HG03378 (cell line): ENCODE measurements around the gene RPL3.
A peak's percentile ranks its signal among the peaks of the same experiment; 100 is the strongest.
"Not testable (repeated sequence)": the region's sequence is repeated elsewhere in the genome, so short reads cannot be mapped to it uniquely, and the experiment has no call there.

Source experiments
- ATAC-seq: cut with Tn5 transposase; IDR thresholded peaks from one replicate; pipeline ENCODE4 v1.9.1; 2021; ENCODE audit warnings: mild to moderate bottlenecking, moderate library complexity; ENCODE audit not compliant: unreplicated experiment

The RPL3 gene

DNA sequence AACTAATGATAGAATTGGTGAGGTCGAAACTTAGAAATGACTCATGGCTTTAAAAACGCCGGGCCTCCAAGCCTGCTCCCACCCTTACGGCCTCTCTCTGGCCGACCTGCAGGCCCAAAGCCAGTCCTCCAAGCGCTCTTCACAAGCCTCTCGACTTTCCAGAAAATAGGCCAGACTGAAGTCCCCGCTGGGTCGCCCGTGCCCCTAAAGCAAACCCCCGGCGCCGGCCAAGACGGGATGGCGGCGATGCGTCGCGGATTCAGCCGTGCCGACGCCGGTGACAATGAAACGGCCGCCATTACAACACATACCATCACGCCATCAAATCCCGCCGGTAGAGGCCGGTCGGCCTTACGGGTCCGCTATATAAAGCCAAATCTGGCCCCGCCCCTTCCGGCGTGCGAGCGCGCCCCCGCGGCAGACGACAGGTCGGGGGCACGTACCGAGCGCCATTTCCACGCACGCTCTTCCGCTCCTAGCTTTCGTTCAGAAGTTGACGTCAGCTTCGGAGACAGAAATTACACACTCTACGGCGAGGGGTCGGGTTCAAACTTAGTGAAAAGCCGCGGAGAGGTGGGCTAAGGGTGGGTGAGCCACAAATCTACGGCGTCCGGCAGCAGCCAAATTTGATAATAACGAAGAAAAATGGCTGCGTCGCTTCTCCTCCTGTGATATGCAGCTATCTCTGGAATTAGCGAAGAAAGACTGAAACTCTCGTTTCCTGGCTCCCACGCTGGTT, at the start of gene RPL3:
RPL3 (minus strand) TSS at position 340 of the 739 bp plus-strand sequence; CDS start at position 314, 26 bp downstream.
- ATAC-seq = peak; percentile 77

DNA sequence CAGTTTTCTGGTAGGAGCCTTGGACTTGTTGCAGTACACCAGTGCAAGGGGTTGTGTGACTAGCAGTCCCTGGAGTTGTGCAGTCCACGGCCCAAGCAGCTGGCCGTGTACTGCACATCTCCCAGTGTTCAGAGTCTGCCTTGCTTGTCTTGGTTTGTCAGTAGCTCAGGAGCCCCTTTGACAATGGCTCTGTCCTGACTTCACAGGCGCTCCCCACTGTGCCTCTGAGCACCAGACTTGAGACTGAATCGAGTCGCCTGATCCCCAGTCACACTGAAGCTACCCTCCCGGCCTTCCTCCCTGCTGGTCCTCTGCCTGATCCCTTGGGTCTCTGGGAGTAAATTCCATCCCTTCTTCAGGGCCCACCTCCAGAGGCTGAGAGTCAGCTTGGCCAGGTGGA, 49.8 kb upstream of the RPL3 start:
- no peak for ATAC-seq

- ATAC-seq = no peak
Measured at GRCh38 chr22:39368461-39368911, 49.1 kb upstream of the RPL3 start.

GRCh38 chr22:39367035-39367434, 47.6 kb upstream of the RPL3 start:
- no peak for ATAC-seq

- ATAC-seq = no peak
Measured at GRCh38 chr22:39365492-39365780, 46.0 kb upstream of the RPL3 start.

- no peak for ATAC-seq
Measured at GRCh38 chr22:39364714-39365491, 45.5 kb upstream of the RPL3 start.

DNA sequence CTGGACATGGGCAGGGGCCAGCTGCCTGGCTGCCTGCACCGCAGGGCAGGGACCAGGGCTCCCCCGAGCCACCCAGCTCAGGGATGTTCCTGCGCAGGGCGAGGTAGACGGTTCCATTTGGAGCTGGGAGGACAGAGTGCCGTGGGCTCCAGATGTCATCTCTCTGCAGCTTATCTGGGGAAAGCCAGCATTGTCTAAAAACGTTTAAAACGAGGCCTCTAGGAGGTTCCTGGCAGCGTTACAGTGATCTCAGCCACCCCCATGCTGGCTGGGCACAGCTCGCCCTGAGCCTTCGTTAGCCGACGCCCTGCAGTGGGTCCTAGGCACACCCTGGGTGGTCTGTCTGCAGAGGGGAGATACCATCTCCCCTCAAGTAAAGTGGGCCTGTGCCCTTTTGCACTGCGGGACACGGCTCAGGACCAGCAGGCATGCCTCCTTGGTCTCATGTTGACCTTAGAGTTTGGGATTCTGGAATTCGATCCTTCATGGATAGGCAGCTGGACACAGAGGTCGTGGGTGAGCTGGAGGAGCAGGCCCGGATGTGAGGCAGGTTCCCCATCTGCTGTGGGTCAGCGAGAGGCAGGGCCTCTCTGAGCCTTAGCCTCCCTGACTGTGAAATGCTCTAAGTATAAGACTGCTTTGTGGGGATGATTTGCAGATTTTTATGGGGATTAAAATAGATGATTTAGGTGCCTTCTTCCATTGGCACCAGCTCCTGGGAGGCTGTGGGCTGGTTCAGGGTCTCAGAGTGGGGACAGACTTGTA, 44.5 kb upstream of the RPL3 start:
- ATAC-seq = no peak

GRCh38 chr22:39362932-39363331, 43.5 kb upstream of the RPL3 start:
- ATAC-seq = no peak

DNA sequence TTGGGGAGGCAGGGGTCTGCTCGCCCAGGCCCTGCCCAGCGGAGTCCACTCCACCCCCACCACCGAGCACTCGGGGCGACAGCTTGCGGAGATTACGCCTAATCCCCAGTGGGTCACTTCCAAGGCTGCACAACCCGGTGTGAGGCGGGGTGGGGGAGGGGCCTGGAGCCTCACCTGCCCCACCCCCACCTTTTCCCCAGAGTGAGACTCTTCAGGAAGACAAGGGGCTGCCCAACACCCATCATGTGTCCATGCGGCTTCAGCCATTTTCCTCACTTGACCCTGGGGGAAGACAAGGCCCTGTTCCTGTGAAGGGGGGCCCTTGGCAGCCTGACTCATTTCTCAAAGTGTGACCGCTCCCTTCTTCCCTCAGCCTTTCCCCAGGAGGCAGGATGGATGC, 42.8 kb upstream of the RPL3 start:
- ATAC-seq = no peak

DNA sequence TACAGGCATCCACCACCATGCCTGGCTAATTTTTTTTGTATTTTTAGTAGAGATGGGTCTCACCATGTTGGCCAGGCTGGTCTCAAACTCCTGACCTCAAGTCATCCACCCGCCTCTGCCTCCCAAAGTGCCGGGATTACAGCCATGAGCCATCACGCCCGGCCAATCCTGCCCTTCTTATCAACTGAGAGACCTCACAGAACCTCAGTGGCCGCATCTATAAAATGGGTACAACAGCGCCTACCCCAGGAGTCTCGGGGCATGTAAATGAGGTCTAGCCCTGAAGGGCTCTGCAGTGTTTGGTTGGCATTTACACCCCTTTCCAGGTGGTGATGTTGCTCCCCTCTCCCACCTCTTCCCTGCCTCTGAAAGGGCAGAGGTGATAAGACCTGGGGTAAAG, 42.1 kb upstream of the RPL3 start:
- no peak for ATAC-seq

DNA sequence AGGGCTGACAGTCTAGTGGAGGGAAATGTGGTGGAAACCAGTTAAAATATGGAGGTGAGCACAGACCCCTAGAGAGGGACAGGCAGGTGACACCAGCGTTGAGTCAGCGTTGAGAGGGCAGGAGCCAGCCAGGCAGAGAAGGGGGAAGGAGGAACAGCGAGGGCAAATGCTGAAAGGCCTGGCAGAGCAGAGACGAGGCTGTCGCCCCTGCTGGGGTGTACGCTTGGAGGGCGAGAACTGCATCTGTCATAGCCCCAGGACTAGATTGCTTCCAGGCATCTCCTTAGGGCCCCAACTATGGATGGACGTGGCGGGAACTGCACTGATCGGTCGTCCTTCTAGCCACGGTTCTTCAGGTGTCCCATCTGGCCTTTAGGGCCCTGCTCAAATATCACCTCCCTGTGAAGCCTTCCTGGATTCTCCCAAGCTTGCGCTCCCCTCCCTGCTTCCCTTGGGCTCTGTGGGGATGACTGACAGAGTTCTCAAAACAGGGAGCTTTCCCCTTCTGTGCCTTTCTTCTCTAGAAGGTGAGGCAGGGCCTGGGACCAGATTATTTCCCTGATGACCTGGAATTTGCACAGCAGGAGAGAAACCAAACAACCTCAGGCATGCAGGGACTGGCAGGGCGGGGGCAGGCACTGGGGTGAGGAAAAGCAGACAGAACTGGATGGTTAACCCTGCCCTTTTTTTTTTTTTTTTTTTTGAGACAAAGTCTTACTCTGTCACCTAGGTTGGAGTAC, 41.4 kb upstream of the RPL3 start:
- ATAC-seq = no peak

DNA sequence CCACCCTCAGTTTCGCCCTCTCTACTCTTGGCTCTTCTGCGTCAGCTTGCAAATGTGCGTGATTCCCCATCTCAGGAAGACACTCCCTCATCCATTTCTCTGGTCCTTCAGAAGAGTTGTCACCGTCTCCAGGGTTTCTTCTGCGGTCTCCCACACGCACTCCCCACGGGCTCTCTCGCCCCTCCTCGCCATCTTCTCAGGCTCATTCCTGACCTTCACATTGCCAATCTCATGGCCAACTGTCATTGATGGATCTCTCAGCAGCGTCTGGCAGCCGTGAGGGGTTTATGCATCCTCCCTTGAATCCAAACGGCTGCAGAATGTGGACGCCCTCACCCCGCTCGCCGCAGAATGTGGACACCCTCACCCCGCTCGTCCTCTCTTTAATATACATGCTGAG, 40.8 kb upstream of the RPL3 start:
- ATAC-seq = no peak

DNA sequence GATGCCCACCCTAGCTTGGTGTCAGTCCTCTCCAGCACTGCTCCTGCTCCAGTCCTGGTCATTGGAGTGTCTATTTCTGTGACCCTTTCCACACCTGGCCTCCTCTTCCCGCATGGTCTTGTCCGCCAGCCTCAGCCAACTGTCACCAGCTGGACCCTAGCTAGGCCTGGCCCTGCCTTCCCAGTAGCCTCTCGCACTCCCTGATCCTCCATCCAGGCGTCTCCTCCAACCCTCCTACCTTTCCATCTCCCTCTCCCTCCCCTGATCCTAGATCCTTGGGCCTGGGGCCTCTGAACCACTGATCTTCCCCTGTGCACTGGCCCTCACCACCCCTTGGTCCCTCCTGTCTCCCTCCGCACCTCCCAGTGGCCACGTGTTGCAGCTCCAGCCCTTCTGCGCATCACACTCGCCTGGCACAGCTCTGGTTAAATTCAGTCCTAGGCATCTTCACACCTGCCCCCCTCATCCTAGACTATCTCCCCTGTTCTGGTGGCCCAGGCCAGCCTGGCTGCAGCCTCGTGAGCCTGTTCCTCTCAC, 40.3 kb upstream of the RPL3 start:
- no peak for ATAC-seq

- not testable (repeated sequence) for ATAC-seq
Measured at GRCh38 chr22:39358197-39358596, 38.8 kb upstream of the RPL3 start.

DNA sequence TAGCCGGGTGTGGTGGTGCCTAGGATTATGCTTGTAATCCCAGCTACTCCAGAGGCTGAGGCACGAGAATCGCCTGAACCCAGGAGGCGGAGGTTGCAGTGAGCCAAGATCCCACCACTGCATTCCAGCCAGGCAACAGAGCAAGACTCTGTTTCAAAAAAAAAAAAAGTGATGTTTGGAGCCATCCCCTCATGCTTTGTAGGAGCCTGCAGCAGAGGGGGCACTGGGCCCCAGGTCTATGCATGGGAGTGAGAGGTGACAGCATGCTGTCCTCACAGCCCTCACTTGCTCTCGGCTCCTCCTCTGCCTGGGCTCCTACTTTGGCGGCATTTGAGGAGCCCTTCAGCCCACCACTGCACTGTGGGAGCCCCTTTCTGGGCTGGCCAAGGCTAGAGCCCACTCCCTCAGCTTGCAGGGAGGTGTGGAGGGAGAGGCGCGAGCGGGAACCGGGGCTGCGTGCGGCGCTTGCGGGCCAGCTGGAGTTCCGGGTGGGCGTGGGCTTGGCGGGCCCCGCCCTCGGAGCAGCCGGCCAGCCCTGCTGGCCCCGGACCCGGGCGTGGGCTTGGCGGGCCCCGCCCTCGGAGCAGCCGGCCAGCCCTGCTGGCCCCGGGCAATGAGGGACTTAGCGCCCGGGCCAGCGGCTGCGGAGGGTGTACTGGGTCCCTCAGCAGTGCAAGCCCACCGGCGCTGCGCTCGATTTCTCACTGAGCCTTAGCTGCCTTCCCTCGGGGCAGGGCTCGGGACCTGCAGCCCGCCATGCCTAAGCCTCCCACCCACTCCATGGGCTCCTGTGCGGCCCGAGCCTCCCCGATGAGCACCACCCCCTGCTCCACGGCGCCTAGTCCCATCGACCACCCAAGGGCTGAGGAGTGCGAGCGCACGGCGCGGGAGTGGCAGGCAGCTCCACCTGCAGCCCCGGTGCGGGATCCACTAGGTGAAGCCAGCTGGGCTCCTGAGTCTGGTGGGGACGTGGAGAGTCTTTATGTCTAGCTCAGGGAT, 38.0 kb upstream of the RPL3 start:
- ATAC-seq = not testable (repeated sequence)

- no peak for ATAC-seq
Measured at GRCh38 chr22:39356464-39356863, 37.0 kb upstream of the RPL3 start.

DNA sequence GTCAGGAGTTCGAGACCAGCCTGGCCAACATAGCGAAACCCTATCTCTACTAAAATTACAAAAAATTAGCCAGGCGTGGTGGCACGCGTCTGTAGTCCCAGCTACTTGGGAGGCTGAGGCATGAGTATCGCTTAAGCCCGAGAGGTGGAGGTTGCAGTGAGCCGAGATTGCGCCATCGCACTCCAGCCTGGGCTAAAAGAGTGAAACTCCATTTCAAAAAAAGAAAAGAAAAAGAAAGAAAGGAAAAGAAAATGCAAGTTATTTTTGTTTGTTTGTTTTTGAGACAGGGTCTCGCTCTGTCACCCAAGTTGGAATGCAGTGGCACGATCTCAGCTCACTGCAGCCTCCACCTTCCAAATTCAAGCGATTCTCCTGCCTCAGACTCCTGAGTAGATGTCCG, 36.4 kb upstream of the RPL3 start:
- not testable (repeated sequence) for ATAC-seq

DNA sequence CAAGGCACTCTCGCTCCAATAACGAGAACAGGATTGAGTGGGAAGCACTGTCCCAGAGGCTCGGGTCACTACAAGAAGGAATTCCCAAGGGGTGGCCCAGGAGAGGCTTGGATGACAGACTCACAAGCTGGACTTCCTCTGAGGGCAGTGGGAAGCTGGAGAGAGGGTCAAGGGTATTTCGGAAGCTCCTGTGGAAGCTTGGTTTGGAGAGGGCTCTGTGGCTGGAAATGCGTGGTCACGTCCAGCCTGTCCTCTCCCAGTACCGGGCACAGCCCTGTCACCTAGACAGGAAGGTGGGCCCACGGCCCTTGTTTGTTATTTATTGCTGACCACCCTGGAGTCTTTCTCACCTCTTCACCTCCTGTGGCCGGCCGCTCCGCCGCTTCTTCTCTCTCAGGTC, 35.7 kb upstream of the RPL3 start:
- ATAC-seq = no peak

DNA sequence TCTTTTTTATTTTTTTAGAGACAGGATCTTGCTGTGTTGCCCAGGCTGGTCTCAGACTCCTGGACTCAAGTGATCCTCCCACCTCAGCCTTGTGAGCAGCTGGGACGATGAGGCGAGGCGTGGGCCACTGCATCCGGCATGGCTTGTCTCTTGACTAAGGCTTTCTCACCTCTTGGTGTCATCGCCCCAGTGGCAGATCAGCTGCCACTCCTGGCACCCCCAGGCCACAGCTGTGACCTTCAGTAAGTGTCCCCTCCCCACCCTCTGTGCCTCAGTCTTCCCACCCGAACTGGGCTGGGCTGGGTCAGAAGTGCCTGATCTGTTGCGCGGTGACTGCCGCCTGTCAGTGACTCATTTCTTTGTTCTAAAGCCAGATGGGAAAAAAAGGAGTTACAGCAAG, 33.9 kb upstream of the RPL3 start:
- ATAC-seq = no peak
